Uterus (tissue), 4 donors: ENCODE measurements around the gene CEACAM18. TPM values are rescaled to one million over a fixed set of nuclear protein-coding genes. Genes with fewer than 3 reads are reported as not detected.
"Not testable (repeated sequence)": the region's sequence is repeated elsewhere in the genome, so short reads cannot be mapped to it uniquely, and the experiment has no call there.

Experiments used
- DNase-seq, 2 donors: peaks; one replicate each; pipeline ENCODE4 v3.0.0-alpha.2; 2019 to 2020
- H3K27ac ChIP-seq, 2 donors: fragments of 200-600 bp; sonication (generic); 1 replicate in 1 of 2; 2 replicates in 1 of 2; pipeline ENCODE4 v1.5.1; 2016 to 2018
- H3K27me3 ChIP-seq, 2 donors: fragments of 200-600 bp; sonication (generic); one replicate each; pipeline ENCODE4 v1.5.1; 2018 to 2019; ENCODE audit warnings: control low read depth in 1 of 2
- H3K36me3 ChIP-seq, 2 donors: fragments of 200-600 bp; sonication (generic); one replicate each; pipeline ENCODE4 v1.5.1; 2019; ENCODE audit warnings: control low read depth in 1 of 2
- H3K4me1 ChIP-seq, 2 donors: fragments of 200-600 bp; sonication (generic); one replicate each; pipeline ENCODE4 v1.5.1; 2018 to 2019; ENCODE audit warnings: control low read depth in 1 of 2
- H3K4me3 ChIP-seq, 2 donors: fragments of 200-600 bp; sonication (generic); 1 replicate in 1 of 2; 2 replicates in 1 of 2; pipeline ENCODE4 v1.5.1; 2018 to 2019; ENCODE audit warnings: mild to moderate bottlenecking in 1 of 2
- H3K9me3 ChIP-seq, 2 donors: fragments of 200-600 bp; sonication (generic); one replicate each; pipeline ENCODE4 v1.5.1; 2019; ENCODE audit warnings: control low read depth in 1 of 2
- CTCF ChIP-seq, 4 experiments: fragments of 200-600 bp in 2 of 4; fragments of 450-650 bp in 2 of 4; sonication (generic) in 2 of 4; IDR thresholded peaks; one replicate each; pipeline ENCODE4 v1.5.1; 2016 to 2019; ENCODE audit warnings: antibody characterized with exemption in 4 of 4, mild to moderate bottlenecking in 2 of 4, moderate library complexity in 1 of 4
- POLR2A ChIP-seq, 2 donors: fragments of 450-650 bp; IDR thresholded peaks; one replicate each; pipeline ENCODE4 v1.6.1; 2016; ENCODE audit warnings: antibody characterized with exemption in 2 of 2, mild to moderate bottlenecking in 1 of 2, moderate library complexity in 1 of 2
- intact Hi-C: fragments of 100-400 bp; cut with DNase I; formaldehyde crosslinking; loops from one replicate; pipeline ENCODE4 v1.15.1; 2023; ENCODE audit warnings: low total_unique reads
- total RNA-seq, 4 donors: library from RNA; depleted of rRNA in 3 of 4; stranded (reverse); fragments of >200 nt in 3 of 4; gene quantifications; one replicate each; pipeline versions ENCODE4 v1.1.0 to v1.2.4, GENCODE V29; 2014 to 2023
- donor health status: DM: yes; HTN: yes; CAD: no.

Gene CEACAM18
- total RNA-seq, 4 donors from 2014 or later = not detected

GRCh38 chr19:51493776-51494175 lies 15.4 kb downstream of the CEACAM18 start:
- intact Hi-C loops = no loop called here
- Histone ChIP-seq H3K4me1 (no peaks in the 10 kb centered on the region), H3K36me3 (no peaks in the 10 kb centered on the region), H3K4me3 (no peak overlapping the region), H3K27me3 (no peaks in the 10 kb centered on the region), H3K27ac (no peak overlapping the region), H3K9me3 (no peaks in the 10 kb centered on the region)
- no peak for DNase-seq
- TF ChIP-seq POLR2A (IDR thresholded peaks at IDR 0.05) (no peak), CTCF (IDR thresholded peaks at IDR 0.05) (no peak)

- DNase-seq = no peak
- H3K4me3 ChIP-seq = no peak overlapping the region
- no peaks in the 10 kb centered on the region for H3K36me3 ChIP-seq
- no peaks in the 10 kb centered on the region for H3K27me3 ChIP-seq
- no peaks in the 10 kb centered on the region for H3K9me3 ChIP-seq
- no peaks in the 10 kb centered on the region for H3K4me1 ChIP-seq
- TF ChIP-seq POLR2A (IDR thresholded peaks at IDR 0.05) (no peak), CTCF (IDR thresholded peaks at IDR 0.05) (no peak)
- intact Hi-C loops = no loop called here
- H3K27ac ChIP-seq = no peak overlapping the region
Observed at GRCh38 chr19:51497666-51498065, 19.3 kb downstream of the CEACAM18 start.

- H3K9me3 ChIP-seq, H3K4me3 ChIP-seq, H3K27me3 ChIP-seq, H3K4me1 ChIP-seq, intact Hi-C loops, H3K36me3 ChIP-seq, H3K27ac ChIP-seq, DNase-seq: not testable (repeated sequence)
Observed at GRCh38 chr19:51500931-51501330, 22.6 kb downstream of the CEACAM18 start.

- H3K27ac ChIP-seq = no peak within 1 kb of the TSS
- no peak for DNase-seq
- H3K4me1 ChIP-seq = no peaks in the 10 kb centered on the region
- TF ChIP-seq POLR2A (IDR thresholded peaks at IDR 0.05) (no peak), CTCF (IDR thresholded peaks at IDR 0.05) (no peak)
- no peaks in the 10 kb centered on the region for H3K27me3 ChIP-seq
- no peaks in the 10 kb centered on the region for H3K36me3 ChIP-seq
- H3K4me3 ChIP-seq = no peak within 1 kb of the TSS
- intact Hi-C loops = no loop called here
- no peaks in the 10 kb centered on the region for H3K9me3 ChIP-seq
Observed at GRCh38 chr19:51501594-51502263, 23.4 kb downstream of the CEACAM18 start, which contains the start of gene SIGLEC12. Gene SIGLEC12, minus strand, starts transcription at chr19:51501800. Its CDS starts 67 bp downstream, at chr19:51501733.

- no peaks in the 10 kb centered on the region for H3K27me3 ChIP-seq
- no peak overlapping the region for H3K27ac ChIP-seq
- TF ChIP-seq POLR2A (IDR thresholded peaks at IDR 0.05) (no peak), CTCF (IDR thresholded peaks at IDR 0.05) (no peak)
- H3K9me3 ChIP-seq = no peaks in the 10 kb centered on the region
- H3K36me3 ChIP-seq = no peaks in the 10 kb centered on the region
- DNase-seq = no peak
- intact Hi-C loops = no loop called here
- no peaks in the 10 kb centered on the region for H3K4me1 ChIP-seq
- no peak overlapping the region for H3K4me3 ChIP-seq
Observed at GRCh38 chr19:51503286-51503817, 25.0 kb downstream of the CEACAM18 start.
